Raji (cell line): ENCODE results near the gene EAF1.

Experiments
- POLR2A ChIP-seq: IDR thresholded peaks from 2 replicates; pipeline ENCODE4 v1.6.1; 2011; ENCODE audit warnings: low read depth, low read length, control low read depth; ENCODE audit not compliant: insufficient read depth

The EAF1 gene

GRCh38 chr3:15465876-15466585, 38.6 kb downstream of the EAF1 start:
- TF ChIP-seq POLR2A = no peak

GRCh38 chr3:15467227-15468181, 40.1 kb downstream of the EAF1 start:
- no peak for TF ChIP-seq POLR2A

GRCh38 chr3:15470261-15470660, 42.9 kb downstream of the EAF1 start:
- TF ChIP-seq POLR2A = no peak

GRCh38 chr3:15470849-15471248, 43.5 kb downstream of the EAF1 start:
- TF ChIP-seq POLR2A = no peak

GRCh38 chr3:15471861-15472260, 44.5 kb downstream of the EAF1 start:
- no peak for TF ChIP-seq POLR2A

- no peak for TF ChIP-seq POLR2A
Observed at GRCh38 chr3:15475161-15475560, 47.8 kb downstream of the EAF1 start.

GRCh38 chr3:15476378-15476777, 49.0 kb downstream of the EAF1 start:
- TF ChIP-seq POLR2A = no peak

- no peak for TF ChIP-seq POLR2A
Observed at GRCh38 chr3:15477951-15478639, 50.7 kb downstream of the EAF1 start.

- no peak for TF ChIP-seq POLR2A
Observed at GRCh38 chr3:15478640-15478979, 51.2 kb downstream of the EAF1 start.

GRCh38 chr3:15479400-15480224, 52.2 kb downstream of the EAF1 start:
- TF ChIP-seq POLR2A = no peak

GRCh38 chr3:15486020-15486419, 58.6 kb downstream of the EAF1 start:
- no peak for TF ChIP-seq POLR2A

GRCh38 chr3:15486979-15487378, 59.6 kb downstream of the EAF1 start:
- TF ChIP-seq POLR2A = no peak

- TF ChIP-seq POLR2A = no peak
Observed at GRCh38 chr3:15488002-15488401, 60.6 kb downstream of the EAF1 start.

- no peak for TF ChIP-seq POLR2A
Observed at GRCh38 chr3:15490158-15490557, 62.8 kb downstream of the EAF1 start.

GRCh38 chr3:15491143-15491542, 63.7 kb downstream of the EAF1 start:
- no peak for TF ChIP-seq POLR2A
